Glomerular endothelial cell (primary cell): ENCODE results near the gene RPL36. TPM values are rescaled to one million over a fixed set of nuclear protein-coding genes. Genes with fewer than 3 reads are reported as not detected.
"Not testable (repeated sequence)": the region's sequence is repeated elsewhere in the genome, so short reads cannot be mapped to it uniquely, and the experiment has no call there.

ENCODE experiments used
- DNase-seq: peaks from one replicate; pipeline ENCODE4 v3.0.0-alpha.2; 2011; ENCODE audit warnings: low read depth, low spot score; ENCODE audit errors: extremely low read depth
- total RNA-seq: library from RNA; depleted of rRNA; stranded (reverse); fragments of >200 nt; gene quantifications from 2 replicates; pipeline ENCODE4 v1.2.3, GENCODE V29; 2015

RPL36 gene
- total RNA-seq, 1 donor from 2014 or later = 869 TPM

- DNase-seq = no peak
Observed at GRCh38 chr19:5687360-5688198, 2.5 kb upstream of the RPL36 start.

DNA sequence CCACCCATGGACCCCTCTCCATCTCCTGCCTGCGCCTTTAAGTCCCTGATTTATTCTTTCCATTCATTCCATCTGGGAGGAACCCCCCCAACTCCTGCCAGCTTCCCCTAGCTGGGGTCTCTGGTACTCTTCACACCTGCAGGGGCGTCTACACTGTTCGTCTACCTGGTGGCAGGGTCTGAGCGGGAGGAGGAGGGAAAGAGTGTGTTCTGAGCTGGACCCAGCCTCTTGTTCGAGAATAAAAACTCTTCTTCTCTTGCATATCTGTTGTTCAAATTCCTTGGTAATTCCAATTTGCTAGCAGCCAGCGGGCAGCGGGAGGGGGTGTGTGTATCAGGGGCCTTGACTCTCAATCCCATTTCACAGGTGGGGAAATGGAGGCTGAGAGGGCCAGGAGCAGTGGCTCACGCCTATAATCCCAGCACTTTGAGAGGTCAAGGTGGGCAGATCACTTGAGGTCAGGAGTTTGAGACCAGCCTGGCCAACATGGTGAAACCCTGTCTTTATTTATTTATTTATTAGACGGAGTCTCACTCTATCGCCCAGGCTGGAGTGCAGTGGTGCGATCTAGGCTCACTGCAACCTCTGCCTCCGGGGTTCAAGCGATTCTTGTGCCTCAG lies 1.7 kb upstream of the RPL36 start:
- not testable (repeated sequence) for DNase-seq

GRCh38 chr19:5690955-5691821 lies 1.1 kb downstream of the RPL36 start:
- no peak for DNase-seq

DNA sequence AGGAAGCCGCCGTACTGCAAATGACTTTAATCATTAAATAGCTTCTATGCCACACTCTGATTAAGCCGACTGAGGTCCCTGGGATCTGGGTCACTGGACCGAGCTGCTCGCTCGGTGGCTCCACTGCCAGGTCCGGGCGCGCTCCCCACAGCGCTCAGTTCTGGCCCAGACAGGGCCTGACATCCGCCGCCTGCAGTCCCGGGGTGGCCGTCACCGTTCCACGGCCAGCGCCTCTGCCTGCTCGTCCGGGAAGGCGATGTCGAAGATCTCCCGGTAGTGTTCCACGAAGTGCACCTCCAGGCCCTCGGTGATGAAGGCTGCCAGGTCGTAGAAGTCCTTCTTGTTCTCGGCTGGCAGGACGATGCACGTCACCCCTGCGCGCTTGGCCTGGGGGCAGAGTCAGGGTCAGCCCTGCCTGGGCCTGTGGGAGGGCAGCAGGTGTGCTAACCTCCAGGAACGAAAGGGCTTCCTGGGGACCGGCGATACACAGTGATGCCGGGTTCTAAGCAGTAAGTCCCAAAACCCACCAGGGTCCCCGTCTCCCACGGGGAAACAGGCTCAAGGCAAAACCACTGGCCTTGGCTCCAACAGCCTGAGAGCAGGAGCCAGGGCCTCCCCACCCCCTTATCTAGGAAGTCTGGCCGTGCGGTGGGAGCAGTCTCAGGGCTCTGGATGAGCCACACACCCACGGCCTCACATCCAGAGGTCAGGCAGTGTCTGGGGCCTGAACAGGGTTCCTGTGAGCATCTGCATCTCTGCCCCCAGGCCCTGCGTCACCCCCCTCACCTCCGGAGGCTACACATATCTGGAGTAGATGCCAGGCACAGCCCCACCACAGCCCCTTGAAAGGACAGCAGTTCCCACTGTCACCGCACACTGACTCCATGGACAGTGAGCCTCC lies 2.0 kb downstream of the RPL36 start:
- no peak for DNase-seq

DNA sequence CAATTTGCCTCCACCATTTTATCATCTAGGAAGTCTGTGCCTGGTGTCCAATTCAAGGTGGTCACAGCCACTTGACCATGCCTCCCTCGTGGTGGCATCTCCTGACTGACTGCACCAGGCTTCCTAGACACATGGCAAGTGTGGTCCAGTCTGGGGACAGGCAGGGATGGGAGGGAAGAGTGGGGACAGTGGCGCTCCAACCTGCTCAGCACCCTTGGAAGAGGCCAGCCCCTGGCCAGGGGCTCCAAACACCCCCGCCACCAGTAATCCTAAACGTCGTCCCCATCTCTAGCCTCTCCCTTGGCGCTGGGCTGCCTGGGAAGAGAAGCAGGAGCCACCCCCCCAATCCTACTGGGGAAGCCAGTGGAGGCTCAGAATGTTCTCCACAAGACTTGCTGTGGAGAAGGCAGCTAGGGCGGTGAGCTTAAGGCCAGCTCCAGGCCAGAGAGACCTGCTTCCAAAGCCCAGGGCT lies 2.7 kb downstream of the RPL36 start:
- no peak for DNase-seq

DNA sequence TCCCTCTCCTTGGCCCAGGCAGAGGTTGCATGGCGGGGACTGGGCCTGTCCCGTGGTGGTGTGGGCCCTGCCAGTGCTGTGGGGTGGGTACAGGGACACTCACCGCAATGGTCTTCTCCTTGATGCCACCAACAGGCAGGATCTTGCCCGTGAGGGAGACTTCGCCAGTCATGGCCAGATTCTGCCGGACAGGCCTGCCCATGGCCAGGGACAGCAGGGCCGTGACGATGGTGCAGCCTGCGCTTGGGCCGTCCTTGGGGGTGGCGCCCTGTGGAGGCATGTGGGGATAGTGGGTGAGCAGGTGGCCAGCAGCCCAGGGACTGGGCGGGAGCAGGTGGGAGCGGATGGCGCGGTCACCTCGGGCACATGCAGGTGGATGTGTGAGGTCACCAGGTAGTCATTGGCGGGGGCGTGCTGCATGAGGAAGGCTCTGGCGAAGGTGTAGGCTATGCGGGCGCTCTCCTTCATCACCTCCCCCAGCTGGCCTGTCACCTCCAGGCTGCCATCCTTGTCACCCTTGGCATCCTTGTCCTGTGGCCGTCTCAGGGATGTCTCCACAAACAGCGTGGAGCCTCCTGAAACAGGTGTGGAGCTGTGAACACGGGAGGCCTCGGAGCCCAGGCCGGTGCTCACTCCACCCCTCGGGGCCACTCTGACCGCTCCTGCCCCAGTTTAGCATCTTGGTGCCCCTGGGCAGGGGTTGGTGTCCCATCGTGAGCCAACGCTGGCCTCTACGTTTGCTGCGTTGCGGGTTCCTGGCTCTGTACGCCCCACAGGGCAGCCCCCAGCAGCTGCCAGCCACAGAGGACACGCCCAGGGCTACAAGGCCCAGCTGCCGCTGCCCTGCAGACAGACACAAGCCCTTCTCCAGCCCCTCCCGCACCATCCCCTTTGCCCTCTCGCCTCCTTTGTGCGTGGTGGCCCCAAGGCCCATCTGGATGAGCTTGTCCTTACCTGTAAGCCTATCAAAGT lies 3.4 kb downstream of the RPL36 start:
- DNase-seq = no peak

DNA sequence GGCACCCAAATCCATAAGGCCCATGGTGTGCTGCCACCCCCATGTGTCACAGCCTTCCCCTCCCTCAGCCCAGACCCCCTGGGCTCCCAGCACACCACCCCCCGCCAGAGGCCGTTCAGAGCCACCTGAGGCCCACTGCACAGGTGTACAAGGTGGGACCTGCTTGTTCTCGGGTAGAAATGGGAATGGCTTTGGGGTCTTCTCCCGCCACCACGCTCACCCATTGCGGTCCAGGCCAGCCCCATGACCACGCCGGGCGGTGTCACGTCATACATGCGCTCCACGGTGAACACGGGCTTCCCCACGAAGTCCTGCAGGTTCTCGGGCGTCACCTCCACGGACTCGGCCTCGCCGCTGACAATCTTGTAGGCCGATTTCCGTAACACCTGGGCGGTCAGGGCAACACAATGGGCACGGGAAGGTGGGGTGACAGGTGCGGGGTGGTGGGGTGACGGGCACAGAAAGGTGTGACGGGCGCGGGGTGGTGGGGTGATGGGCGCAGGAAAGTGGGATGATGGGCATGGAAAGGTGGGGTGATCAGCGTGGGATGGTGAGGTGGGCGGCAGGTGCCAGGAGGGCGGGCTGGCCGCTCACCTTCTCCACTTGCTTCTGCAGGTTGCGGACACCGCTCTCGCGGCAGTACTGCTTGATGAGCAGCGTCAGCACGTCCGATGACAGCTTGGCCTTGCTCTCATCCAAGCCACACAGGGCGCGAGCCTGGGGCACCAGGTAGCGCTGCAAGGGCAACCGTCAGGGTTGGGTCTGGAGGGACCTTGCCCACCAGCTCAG lies 4.3 kb downstream of the RPL36 start:
- no peak for DNase-seq

GRCh38 chr19:5694956-5695648 lies 5.0 kb downstream of the RPL36 start:
- DNase-seq = no peak

- no peak for DNase-seq
Observed at GRCh38 chr19:5695649-5696195, 5.6 kb downstream of the RPL36 start.

DNA sequence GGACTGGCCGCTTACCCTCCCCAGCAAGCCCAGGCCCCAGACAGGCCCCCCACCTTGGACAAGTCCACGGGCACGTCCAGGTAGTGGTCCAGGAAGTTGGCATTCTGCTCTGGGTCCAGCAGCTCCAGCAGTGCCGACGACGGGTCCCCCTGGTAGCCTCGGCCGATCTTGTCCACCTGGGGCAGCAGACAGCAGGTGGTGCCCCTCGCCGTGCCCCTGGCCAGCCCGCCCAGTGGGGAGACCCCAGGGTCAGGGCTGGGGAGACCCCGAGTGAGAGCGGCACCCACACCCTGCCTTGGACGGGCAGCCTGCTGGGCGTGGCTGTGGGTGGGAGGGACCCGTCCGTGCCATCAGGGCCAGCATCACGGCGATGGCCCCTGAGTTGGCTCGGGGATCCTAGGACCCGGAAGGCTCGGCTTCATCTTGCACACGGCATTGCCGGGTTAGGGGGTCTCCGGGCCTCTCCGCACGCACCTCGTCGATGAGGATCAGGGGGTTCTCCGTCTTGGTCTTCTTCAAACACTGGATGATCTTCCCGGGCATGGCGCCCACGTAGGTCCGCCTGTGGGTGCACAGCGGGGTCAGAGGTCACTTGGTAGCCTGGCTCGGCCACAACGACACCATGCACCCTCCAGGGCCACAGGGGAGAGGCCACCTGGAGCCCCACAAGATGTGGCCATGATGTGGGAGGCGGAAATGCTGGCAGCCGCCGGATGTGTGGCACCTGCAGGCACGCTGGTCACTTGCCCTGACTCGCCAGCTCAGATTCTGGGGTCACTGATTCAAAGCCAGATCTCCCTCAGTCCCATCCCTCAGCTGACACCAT lies 6.3 kb downstream of the RPL36 start:
- no peak for DNase-seq

DNA sequence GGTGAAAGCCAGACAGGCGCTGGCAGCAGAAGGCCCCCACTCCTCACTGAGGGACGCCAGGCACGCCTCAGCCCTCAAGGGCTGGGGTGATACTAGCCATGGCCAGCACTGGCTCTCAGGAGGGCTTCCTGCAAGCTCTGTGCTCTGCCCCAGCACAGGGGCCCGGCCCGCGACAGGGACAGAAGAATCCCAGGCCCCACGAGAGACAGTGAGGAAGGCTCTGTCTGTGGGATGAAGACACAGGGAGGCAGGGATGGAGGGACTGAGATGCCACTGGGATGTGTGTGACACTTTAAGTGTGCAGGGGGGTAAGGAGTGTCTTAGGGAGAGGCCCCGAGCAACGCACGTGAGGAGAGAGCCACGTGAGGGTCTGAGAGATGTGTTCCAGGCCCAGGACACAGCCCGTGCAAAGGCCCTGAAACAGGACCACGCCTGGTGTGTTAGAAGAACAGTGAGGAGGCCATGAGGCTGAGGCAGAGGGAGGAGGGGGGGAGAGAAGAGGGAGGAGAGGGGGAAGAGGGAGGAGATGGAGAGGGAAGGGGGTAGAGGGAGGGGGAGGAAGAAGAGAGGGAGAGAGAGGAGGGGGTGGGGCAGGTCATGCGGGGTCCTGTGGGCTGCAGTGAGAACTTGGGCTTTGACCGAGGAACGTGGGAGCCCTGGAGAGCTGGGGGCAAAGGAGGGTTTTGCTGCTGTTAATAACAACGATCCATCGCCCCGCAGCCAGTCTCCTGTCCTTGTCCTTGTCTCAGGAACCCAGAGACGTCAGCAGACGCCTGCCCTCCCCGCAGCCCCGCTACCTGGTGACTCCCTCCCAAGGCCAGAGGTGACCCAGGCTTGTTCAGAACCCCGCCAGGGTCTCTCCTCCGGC lies 7.2 kb downstream of the RPL36 start:
- no peak for DNase-seq

- DNase-seq = no peak
Observed at GRCh38 chr19:5697890-5698634, 8.0 kb downstream of the RPL36 start.

GRCh38 chr19:5698635-5699422 lies 8.7 kb downstream of the RPL36 start:
- no peak for DNase-seq

DNA sequence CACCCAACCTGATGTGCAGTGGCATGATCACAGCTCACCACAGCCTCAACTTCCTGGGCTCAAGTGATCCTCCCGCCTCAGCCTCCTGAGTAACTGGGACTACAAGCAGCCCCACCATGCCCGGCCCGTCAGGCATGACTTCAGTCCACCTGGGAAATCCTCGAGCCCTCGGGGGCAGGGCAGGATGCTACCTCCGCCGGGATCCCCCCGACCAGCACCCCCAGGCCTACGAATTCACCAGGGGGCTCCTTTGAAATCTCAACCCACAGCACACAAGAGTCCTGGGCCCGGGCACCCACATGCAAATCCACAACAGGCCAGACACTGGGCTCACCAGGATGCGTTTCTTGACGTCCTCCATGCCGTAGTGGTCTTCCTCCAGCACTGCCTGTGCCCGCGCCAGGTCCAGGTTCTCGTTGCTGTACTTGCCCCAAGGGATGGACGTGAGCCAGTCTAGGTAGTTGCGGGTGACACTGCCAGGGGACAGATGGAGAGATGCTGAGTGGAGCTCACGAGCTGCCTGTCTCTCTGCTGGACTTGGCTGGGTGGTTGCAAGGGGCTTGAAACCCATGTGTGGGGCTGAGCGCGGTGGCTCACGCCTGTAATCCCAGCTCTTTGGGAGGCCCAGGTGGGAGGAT lies 10.5 kb downstream of the RPL36 start:
- no peak for DNase-seq
